Measurements from ENCODE around the gene TBRG4.
"Not testable (repeated sequence)": the region's sequence is repeated elsewhere in the genome, so short reads cannot be mapped to it uniquely, and the experiment has no call there.

Gene TBRG4

DNA sequence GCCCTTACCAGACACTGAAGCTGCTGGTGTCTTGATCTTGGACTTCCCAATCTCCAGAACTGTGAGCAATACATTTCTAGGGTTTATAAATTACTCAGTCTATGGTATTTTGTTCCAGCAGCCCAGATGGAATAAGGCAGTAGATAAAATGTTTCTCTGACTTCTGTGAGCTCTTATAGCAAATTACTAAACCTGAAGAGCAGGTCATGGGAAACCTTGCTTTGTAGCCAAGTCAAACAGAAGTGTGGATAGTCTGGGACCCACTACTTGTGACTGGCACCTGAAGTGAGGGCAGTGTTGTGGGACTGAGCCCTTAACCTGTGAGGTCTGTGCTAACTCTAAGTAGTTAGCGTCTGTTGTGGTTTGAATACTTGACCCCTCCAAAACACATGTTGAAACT is 4.6 kb upstream of the TBRG4 start:
- DNase-seq, result no peak

DNA sequence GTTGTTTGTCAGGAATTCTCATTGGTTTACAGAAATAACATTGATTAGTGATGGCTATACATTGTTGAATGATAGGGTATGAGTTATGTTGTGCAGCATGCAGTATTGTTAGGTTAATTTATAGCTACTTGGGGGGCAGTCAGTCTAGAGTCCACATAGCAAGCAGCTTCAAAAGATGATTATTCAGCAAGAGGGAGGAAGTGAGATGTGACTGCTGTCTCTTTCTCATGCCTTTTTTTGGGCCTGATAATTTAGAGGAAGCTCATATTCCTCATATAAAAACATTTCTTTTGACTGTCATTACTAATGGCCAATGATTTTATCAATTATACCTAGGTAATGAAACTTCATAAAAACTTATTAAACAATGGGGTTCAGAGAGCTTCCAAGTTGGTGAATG is 3.4 kb upstream of the TBRG4 start:
- DNase-seq, result peak in 1 of 2 donors; percentile 21

DNA sequence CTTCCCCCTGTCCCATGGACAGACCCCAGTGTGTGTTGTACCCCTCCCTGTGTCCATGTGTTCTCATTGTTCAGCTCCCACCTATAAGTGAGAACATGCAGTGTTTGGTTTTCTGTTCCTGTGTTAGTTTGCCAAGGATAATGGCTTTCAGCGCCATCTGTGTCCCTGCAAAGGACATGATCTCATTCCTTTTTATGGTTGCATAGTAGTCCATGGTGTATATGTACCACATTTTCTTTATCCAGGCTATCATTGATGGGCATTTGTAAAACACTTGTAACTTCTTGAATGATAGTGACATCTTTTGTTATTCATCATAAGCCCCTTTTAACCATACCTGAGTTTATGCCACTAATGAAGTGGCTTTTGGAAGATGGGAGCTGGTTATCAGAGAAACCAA is 2.8 kb upstream of the TBRG4 start:
- not testable (repeated sequence) for DNase-seq

DNA sequence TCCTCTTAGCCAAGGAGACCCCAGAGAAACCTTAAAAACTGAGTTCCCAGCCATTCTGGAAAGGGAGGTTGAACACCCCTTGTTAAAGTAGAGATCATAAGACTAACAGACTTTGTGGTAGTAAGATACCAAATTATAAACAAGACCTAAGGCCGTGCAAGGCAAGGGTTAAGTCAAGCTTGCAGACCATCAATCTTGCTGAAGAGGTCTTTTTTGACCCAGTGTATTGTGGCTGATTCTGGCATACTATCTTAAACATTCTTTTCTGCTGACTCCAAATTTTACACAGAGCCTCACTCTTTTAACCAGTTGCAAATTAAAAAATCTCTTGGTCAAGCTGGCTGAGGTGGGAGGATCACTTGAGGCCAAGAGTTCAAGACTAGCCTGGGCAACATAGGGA is 1.2 kb upstream of the TBRG4 start:
- no peak for DNase-seq

DNA sequence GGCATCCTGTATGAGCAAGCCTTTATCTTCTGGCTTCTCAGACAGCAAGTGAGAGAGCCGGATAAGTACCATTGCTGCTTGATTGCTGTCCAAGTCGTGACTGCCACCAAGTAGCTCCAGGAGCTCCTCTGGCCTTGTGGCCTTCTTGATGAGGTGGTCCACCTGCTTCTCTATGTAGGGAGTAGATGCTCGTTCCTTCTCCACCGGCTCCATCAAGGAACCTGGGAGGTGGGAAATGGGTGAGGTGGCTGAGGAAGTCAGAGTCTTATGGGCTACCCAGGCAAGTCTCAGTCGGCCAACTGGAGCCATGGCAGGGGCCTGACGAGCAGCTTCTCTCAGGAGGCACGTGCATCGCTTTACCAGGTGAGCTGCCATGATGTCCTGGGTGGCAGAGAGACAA is 2.6 kb downstream of the TBRG4 start:
- DNase-seq, result no peak

DNA sequence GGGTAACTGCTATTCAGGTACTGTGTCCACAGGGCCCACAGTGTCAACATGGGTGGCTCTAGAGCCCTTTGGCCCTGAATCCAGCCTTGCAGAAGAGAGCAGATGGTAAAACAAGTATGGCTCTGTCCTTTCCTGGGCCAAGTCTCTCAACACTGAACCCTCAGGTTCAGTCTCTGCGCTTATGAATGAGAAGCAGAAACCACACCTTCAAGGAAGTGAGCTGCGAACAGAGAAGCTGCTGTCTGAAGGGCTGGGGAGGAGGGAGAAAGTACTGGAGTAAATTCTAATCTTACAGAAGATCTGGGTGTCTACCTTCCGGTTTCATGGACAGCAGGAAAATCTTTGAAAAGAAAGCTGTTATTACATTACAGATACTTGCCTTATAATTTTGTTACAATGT is 4.1 kb downstream of the TBRG4 start:
- no peak for DNase-seq

DNA sequence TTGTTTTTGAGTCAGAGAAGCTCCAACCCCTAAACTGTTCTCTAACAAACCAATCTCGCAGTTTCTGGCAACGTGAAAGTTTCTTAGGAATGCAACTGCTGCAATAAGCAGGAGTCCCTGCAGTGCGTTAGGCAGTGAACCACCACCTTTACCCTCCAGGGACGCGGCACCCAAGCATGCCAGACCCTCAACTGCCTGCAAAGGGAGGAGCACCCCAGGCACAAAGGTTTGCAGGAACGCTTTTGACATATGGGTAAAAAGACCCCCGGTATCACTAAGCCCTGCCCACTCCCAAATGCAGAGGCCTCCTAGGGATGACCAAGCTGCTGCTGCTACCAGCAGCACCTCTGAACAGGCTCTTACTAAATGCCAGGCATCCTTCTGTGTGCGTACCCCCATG is 4.7 kb downstream of the TBRG4 start:
- no peak for DNase-seq

DNA sequence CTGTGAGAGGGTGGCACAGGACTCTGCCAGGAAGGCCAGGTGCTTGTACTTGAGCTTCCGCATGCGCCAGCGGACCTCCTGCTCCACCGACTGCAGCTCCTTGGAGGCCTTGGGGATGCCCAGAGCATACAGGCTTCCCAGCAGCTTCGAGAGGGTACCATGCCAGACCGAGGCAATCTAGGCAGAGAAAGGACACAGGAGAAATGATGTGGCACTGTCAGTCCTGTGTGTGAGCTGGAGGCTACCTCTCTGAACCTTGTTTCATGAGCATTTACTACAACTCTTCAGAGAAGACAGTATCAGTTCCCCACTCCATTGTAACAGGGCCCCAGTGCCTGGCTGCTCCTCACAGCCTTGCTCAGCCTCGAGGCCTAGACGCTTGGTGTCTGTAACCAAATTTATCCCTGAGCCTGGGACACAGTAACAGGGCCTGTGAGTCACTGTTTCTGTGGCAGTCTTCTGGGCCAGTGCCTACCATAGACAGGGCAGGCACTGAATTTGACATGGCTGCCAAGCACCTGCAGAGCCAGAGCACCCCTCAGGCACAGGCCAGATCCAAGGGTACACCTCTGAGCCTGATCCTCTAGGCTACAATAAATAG is 5.8 kb downstream of the TBRG4 start:
- DNase-seq, result no peak

DNA sequence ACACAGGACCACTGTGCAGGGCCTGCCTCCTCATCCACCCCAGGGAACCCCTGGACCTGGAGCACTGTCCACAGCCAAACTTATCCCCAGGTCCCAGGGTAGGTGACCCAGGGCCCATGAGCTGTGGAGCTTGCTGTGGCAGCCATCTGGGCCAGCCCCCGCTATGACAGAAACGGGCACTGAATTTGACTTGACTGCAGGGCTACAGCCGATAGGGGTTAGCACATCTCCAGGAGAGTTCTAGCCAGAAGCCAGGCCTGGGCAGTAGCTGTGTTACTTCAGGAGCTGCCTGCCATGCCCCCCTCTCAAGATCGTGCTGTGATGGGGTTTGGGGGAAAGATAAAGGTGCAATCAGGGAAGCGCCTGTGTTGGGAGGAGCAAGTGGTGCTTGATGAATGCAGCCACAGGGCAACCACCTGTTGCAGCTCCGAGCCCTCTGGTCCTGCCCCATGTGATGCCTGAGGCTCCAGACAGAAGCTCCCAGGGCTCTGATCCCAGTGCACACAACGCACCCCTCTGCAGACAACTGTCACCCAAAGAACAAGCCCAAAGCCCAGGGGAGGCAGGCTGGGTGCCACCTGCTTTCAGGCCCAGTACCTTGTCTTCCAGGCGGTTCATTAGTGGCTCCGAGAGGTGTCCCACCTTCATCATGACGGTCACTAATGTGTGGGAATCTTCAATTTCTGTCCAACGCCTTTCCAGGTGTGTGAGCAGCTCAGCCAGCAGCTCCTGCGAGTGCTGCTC is 6.5 kb downstream of the TBRG4 start:
- no peak for DNase-seq

DNA sequence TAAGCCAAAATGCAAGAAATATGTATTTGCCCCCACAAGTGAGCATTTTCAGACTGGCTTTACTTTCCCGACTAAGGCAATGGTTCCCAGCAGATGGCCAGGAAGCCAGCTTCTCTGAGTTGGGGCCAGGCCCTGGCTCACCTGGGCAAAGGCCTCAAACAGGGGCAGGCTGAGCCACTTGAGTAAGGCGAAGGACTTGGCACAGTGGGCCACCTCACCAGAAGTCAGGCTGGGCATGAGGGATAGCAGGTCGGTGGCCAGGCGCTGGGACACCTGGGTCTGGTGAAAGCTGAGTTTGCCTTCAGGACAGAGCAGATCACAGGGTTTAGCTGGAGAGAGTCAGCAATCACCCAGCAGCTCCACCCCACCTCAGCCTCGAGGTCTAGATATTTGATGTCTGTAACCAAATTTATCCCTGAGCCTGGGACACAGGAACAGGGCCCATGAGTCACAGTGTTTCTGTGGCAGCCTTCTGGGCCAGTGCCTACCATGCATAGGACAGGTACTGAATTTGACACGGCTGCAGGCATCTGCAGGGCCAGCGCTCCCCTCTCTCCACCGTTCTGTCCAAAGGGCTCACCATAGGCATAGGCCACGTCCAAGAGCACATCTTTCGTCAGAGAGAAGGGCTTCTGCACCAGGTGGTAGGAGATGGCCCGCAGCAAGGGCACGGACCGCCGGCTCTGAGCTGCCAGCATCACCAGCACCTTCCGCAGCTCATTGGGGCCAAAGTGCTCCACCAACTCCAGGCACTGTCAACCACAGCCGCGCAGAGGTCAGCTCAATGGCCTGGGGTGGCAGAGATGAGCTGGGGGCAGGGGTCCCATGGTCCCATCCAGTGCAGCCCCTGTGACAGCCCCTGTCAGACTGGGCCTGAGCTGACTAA is 7.3 kb downstream of the TBRG4 start:
- DNase-seq, result no peak

DNA sequence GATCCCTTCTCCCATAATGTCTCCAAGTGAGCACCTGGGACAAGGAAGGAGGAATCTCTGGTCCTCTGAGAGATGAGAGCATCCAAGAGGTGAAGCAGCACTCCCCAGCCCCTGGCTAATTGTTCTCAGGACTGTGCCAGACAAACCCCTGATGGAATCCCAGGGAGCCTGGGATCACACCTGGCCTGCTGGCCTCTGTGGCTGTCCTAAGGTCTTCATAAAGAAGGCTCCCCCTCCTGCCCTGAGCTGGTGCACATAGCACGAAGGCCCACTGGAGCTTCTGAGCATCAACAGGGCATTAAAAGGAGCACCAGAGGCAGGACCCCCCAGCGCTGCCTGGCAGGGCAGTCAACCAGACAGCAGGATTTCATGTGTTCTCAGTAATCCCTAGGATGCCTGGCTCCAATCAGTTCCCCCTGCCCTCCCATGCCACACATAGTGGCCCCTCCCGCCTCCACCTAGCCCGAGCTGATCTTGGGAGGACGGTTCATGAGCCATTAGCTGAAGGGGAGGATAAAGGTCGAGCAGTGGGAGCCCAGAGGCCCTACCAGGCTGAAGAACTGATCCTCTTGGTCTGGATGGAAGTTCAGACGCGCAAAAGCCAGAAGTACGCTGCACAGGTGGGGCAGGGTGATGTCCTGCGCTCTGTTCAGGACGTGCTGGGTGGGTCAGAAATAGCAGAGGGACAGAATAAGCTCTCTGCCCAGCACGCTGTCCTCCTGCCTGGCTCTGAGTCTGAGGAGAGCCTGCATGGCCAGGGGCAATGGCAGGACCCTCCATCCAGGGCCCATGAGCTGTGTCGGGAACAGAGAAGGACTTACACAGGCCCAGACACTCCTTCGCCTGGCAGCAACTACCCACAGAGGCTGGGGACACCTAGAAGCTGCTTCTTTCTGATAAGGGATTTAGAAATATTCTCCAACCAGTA is 8.4 kb downstream of the TBRG4 start:
- no peak for DNase-seq

DNA sequence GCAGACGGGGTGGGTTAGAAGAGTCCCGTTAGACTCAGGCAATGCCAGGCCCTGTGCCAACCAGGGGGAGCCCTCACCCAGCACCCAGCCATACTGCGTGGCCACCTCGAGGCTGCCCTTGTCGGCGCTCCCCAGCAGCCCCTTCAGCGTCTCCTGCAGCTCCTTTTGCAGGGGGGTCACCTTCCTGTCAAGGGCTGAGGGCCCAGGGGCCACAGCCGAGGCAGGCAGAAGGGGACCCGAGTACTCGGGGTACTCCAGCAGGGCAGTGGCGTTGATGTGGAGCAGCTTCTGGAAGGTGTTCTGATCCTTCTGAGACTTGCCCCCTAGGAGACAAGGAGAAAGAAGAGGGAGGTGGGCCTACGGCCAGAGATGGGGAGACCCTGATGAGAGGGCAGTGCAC is 9.7 kb downstream of the TBRG4 start:
- no peak for DNase-seq

DNA sequence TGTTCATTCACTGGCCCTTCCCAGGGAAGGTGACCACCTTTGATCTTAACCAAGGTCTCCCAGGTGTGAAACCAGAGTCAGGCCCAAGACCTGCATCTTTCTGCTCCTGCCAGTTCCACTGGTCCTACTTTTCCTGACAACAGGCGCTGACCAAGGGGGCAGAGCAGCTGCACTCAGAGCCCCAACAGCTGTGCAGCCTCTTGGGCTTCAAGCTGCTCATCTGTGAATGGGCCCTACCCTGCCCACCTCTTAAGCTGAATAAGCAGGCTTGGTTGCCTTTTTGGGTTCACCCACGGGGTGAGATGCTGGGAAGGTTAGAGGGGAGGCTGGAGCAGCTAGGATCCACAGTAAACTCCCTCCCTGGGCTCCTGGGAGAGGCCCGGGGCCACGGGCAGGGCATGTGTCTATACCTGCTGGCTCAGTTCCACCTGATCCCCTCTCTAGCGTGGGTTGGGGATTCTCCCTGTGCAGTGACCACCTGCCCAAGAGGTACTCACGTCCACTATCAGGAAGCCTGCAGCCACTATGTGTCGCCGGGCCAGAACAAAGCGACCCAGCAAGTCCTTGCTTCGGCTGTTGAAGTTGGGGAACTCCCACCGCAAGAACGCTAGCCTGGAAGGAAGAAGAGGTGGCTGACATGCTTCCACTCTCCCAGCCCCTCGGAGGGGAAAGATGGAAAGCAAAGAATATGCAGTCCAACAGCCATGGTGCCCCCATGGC is 10.6 kb downstream of the TBRG4 start:
- no peak for DNase-seq

DNA sequence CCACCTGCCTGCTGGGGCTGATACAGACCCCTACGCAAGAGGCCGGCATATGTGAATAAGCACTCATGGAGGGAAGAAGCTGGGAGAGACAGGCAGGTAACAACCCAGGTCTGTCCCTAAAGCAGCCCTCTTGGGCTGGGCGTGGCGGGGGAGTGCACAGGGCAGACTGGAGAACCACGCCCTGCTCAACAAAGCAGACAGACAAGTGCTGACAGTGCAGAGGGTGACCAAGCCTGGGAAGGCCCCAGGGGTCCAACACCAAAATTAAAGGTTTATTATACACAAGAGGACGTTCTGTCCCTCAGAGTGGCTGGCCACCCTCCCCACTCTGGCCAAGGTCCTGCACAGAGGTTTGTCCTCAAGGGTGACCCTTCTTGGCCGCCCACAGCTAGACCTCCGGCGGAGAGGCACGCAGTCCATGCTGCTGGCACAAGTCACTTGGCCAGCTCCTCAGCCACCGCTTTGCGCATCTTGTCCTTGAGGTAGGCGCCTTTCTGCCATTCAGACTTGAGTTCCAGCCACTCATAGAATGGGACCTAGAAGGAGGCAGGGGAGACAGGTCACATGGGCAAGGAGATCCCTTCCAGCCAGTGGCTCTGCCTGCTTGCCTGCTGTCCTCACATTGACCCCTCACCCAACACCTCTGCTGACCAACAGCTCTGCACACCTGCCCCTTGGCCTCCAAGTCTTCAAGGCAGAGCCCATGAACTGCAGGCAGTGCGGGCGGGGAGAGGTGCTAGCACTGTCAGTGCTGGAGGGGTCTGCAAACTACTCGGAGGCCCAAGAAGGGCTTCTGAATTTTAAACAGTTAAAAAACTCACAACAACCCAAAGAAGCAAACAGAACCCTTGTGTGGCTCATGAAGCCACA is 11.4 kb downstream of the TBRG4 start:
- no peak for DNase-seq

DNA sequence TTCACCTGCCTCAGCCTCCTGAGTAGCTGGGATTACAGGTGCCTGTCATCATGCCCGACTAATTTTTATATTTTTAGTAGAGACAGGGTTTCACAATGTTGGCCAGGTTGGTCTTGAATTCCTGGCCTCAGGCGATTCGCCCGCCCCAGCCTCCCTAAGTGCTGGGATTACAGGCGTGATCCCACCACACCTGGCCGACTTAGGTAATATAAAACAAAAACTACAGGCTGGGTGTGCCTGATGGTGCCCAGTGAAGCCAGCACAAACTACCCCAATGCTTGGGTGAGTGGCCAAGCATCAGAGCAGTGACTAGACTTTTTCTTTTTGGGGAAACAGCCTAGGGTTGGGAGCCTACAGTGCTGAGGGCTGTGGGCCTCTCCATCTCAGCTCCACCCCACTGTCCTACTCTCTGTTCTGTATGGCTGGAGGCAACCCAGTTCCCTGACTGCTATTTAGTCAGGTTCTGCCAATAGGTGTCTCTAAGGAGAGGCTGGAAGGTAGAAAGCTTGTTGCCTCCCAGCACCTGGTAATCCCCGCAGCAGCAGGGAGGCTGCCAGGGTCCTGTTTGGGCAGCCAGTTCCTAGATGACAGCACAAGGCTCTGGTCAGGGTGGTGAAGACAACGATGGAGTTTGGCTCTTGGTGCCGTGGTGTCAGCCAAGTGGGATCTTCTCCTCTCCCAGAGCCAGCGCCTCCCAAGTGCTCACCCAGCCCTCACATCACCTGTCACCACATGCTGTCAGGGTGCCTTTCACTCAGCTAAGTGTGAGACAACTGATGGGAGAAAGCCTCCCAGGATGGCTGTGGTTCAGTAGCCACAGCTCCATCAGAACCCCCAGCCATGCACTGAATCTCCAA is 12.3 kb downstream of the TBRG4 start:
- DNase-seq, result no peak

DNA sequence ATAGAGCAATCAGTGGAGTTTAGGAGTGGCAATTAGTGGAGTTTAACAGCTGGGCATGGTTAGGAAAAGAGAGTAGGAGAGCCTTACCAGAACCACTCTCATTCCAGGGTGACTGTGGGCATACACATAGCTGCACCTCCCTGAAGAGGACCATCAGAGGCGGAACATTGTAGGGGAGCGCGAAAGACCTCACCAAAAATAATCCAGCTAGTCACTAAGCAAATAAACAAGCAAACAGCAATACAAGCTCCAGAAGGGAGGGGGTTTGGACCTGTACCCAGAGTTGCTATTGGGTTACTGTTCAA is 18.6 kb downstream of the TBRG4 start:
- no peak for DNase-seq

DNA sequence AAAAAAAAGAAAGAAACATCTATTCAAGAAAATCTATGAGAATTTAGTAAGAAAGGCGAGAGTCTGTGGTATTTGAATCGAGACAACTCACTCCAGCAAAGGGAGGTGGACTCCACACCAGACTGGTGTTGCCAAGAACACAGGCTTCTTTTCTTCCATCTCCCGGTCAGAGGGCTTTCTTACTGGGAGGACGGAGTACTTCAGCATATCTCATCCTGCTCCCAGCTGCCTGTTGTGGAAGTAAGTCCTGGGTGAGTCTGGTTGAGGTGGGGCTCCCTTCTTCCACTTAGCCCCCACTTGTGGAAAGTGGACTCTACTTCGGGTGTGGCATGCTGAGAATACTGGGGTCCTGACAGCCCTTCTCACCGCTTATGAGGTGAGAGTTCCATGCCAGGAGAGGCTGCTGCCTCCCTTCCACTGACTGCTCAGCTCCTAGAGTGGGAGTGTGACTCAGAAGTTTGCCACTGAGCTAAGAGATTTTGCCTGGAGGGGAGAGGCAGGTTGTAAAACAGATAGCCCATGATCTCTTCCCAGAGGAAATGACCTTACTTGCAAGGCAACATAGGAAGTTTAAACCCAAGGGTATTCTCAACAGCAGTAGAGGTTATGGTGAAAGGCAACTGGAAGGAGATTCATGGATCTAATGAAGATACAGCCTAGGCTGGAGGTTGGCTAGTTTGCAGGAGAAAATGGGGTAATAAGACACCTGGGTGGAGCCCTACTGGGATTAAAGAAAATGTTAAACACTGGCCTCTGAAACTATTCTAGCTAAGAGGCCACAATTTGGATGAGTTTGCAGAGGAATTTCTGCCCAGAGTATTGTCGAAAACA is 19.2 kb downstream of the TBRG4 start:
- no peak for DNase-seq

DNA sequence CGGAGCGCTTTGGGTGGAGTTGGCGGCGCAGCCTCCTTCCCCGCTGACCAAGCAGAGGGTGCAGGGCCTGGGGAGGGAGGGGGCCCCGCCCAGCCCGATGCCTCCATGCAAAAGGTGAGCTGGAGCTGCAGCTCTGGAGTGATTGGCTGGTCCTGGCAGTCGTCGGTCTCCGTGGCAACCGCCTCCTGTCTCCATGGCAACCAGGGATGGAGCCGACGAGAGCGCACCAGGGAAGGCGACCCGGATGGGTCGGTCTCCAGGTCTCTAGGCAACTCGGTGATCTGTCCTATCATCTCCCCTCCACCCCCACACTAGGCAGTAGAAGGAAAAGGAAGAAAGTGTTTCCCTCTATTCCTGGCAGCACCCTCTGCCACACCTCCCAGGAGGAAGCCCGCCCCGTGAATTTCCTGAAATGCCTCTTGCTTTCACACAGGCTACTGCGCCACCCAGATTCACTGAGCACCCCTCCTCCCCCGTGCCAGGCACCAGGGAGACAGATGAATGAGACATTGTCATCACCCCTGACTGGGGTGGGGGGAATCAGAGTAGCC is 22.1 kb downstream of the TBRG4 start:
- DNase-seq, result peak; percentile 9 to 16

DNA sequence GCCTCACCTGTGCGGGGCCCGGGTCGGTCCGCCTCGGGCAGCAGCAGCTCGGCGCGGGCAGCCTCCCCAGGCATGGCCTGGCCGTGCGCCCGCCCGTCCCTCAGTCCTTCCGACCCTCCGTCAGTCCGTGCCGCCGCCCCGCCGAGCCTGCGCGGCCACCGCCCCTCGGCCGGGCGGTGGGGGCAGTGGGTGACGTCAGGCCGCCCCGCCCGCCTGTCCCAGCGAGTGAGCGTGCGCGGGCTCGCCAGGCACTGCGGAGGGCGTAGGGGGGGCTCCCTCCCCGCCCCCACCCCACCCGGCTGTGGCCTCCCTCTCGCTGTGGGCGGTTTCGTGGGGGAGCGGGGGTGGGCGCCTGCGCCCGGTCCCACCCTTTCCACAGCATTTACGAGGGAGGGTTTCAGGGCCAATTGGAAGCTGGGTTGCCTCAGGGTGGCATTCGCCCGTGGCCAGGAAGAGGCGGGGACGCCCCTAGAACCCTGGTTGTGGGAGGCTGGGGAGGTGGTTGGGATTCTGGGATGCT is 22.6 kb downstream of the TBRG4 start, which contains the start of gene NACAD:
NACAD (minus strand) TSS at position 149 of the 520 bp plus-strand sequence; CDS start at position 74, 75 bp downstream.
- DNase-seq, result no peak
